SU-DHL-6 (cell line): ENCODE measurements around the gene SRGAP1.

Experiments
- CTCF ChIP-seq: fragments of 200-600 bp; sonication (generic); IDR thresholded peaks from one replicate; pipeline ENCODE4 v1.5.1; 2017; ENCODE audit warnings: antibody characterized with exemption, mild to moderate bottlenecking, low read length, moderate library complexity; ENCODE audit not compliant: insufficient read depth, poor library complexity, severe bottlenecking
- EZH2phosphoT487 ChIP-seq: fragments of 200-600 bp; sonication (generic), shearing (Covaris generic); conservative IDR thresholded peaks from 2 replicates; pipeline ENCODE4 v1.6.1; 2018; ENCODE audit warnings: mild to moderate bottlenecking, antibody characterized with exemption, low read length, moderate library complexity, mixed read lengths

GRCh38 chr12:63822352-63822751 is 22.1 kb upstream of the SRGAP1 start:
- no peak for TF ChIP-seq CTCF
- TF ChIP-seq EZH2phosphoT487 = no peak
